Cardiac fibroblast (primary cell): Measurements from ENCODE around the gene C1R.

ENCODE experiments used
- DNase-seq, 2 donors: peaks; one replicate each; pipeline versions ENCODE4 v3.0.0 to v3.0.0-alpha.2; 2010; ENCODE audit warnings: low read depth in 2 of 2
- H3K4me3 ChIP-seq, 2 donors: replicated peaks in 1 of 2; 1 replicate in 1 of 2; 2 replicates in 1 of 2; pipeline ENCODE4 v1.5.1; 2011; ENCODE audit warnings: low read depth in 2 of 2, low read length in 2 of 2, mild to moderate bottlenecking in 2 of 2, moderate library complexity in 1 of 2
- TF ChIP-seq, protein P1 (sequence below): IDR thresholded peaks from one replicate; pipeline ENCODE4 v1.5.1; 2011; ENCODE audit warnings: low read depth, mild to moderate bottlenecking, low read length, inconsistent platforms

The C1R gene

DNA sequence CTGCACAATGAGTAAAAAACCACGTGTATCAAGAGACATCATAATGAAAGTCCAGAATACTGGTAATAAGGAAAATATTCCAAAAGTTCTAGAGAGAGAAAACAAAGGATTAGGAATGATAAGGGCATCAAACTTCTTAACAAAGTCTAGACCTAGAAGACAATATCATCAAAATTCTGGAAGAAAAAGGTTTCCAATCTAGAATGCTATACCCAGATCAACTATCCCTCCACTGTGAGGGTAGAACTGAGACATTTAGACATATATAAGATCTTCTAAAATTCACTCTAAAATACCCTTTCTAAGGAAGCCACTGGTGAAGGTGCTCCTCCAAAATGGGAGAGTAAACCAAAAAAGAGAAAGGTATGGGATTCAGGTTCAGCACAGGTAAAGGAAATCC lies 13.8 kb upstream of the C1R start:
- no peak overlapping the region for H3K4me3 ChIP-seq
- TF ChIP-seq, protein P1, sequence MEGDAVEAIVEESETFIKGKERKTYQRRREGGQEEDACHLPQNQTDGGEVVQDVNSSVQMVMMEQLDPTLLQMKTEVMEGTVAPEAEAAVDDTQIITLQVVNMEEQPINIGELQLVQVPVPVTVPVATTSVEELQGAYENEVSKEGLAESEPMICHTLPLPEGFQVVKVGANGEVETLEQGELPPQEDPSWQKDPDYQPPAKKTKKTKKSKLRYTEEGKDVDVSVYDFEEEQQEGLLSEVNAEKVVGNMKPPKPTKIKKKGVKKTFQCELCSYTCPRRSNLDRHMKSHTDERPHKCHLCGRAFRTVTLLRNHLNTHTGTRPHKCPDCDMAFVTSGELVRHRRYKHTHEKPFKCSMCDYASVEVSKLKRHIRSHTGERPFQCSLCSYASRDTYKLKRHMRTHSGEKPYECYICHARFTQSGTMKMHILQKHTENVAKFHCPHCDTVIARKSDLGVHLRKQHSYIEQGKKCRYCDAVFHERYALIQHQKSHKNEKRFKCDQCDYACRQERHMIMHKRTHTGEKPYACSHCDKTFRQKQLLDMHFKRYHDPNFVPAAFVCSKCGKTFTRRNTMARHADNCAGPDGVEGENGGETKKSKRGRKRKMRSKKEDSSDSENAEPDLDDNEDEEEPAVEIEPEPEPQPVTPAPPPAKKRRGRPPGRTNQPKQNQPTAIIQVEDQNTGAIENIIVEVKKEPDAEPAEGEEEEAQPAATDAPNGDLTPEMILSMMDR, result no peak
- no peak for DNase-seq

- no peak overlapping the region for H3K4me3 ChIP-seq
- TF ChIP-seq, protein P1, result no peak
- no peak for DNase-seq
These were observed 11.8 kb upstream of the C1R start for GRCh38 chr12:7103837-7104584.

GRCh38 chr12:7102582-7102981 lies 10.3 kb upstream of the C1R start:
- no peak overlapping the region for H3K4me3 ChIP-seq
- TF ChIP-seq, protein P1, result no peak
- no peak for DNase-seq

- TF ChIP-seq, protein P1, result no peak
- H3K4me3 ChIP-seq, result no peak overlapping the region
- peak in 1 of 2 donors; percentile 46 for DNase-seq
These were observed 9.5 kb upstream of the C1R start for GRCh38 chr12:7101694-7102131.

DNA sequence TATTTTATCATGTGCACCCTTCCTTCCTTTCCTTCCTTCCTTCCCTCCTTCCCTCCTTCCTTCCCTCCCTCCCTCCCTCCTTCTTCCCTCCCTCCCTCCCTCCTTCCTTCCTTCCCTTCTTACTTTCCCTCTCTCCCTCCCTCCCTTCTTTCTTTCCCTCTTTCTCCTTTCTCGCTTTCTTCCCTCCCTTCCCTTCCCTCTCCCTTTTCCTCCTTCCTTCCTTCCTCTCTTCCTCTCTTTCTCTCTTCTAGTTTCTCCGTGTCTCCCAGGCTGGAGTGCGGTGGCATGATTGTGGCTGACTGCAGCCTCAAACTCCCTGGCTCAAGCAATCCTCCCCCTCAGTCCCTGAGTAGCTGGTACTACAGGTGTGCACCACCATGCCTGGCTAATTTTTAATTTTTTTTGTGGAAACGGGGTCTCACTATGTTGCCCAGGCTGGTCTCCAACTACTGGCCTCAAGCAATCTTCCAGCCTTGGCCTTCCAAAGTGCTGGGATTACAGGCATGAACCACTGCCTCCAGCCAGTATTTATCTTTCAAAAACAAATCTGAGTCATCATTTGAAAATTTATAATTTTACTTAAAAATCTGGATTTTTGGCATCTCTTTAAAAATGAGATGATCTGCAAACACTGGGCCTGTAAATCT lies 8.9 kb upstream of the C1R start:
- H3K4me3 ChIP-seq, result no peak overlapping the region
- peak; percentile 25 to 37 for DNase-seq
- TF ChIP-seq, protein P1, result no peak

DNA sequence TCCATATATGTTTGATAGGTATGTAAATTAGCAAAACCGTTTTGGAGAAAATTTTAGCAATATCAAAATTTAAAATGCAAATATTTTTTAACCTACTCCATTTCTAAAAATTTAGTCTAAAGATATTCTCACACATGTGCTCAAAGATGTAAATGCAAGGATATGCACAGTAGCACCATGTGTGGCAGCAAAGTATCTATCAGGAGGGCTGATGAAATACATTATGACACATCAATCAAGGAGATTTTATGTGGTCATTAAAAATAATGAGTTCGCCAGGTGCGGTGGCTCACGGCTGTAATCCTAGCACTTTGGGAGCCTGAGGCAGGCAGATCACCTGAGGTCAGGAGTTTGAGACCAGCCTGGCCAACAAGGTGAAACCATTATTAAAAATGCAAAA lies 8.0 kb upstream of the C1R start:
- DNase-seq, result no peak
- no peak overlapping the region for H3K4me3 ChIP-seq
- TF ChIP-seq, protein P1, result no peak
